Aorta (tissue), 5 donors: ENCODE data around the gene SPNS3. TPM values are rescaled to one million over a fixed set of nuclear protein-coding genes. Genes with fewer than 3 reads are reported as not detected.

Experiments
- ATAC-seq: fragments of 200-7000 bp; cut with Tn5 transposase; one replicate; pipeline ENCODE4 v1.9.1; 2022; ENCODE audit warnings: moderate library complexity; ENCODE audit not compliant: low FRiP score
- DNase-seq, 2 donors: peaks; one replicate each; pipeline ENCODE4 v3.0.0-alpha.2; 2020
- H3K27ac ChIP-seq, 2 donors: one replicate each; pipeline ENCODE4 v1.5.1; 2013; ENCODE audit warnings: low read length in 2 of 2, mild to moderate bottlenecking in 2 of 2, moderate library complexity in 2 of 2, control low read depth in 1 of 2, inconsistent platforms in 1 of 2, low read depth in 1 of 2
- H3K27me3 ChIP-seq, 2 donors: one replicate each; pipeline ENCODE4 v1.6.1; 2013; ENCODE audit warnings: control low read depth in 1 of 2, low read length in 1 of 2, mild to moderate bottlenecking in 1 of 2, moderate library complexity in 1 of 2; ENCODE audit not compliant: insufficient read depth in 2 of 2, control insufficient read depth in 1 of 2
- H3K36me3 ChIP-seq, 2 donors: one replicate each; pipeline ENCODE4 v1.6.1; 2013; ENCODE audit warnings: control low read depth in 1 of 2, low read length in 1 of 2, mild to moderate bottlenecking in 1 of 2; ENCODE audit not compliant: insufficient read depth in 2 of 2, control insufficient read depth in 1 of 2
- H3K4me1 ChIP-seq, 2 donors: one replicate each; pipeline ENCODE4 v1.6.1; 2013; ENCODE audit warnings: low read length in 2 of 2, control low read depth in 1 of 2, mild to moderate bottlenecking in 1 of 2, moderate library complexity in 1 of 2; ENCODE audit not compliant: insufficient read depth in 2 of 2, control insufficient read depth in 1 of 2
- H3K4me3 ChIP-seq, 2 donors: one replicate each; pipeline ENCODE4 v1.5.1; 2013; ENCODE audit warnings: low read length in 2 of 2, control low read depth in 1 of 2, mild to moderate bottlenecking in 1 of 2
- H3K9me3 ChIP-seq: one replicate; pipeline ENCODE4 v1.6.1; 2013; ENCODE audit warnings: mild to moderate bottlenecking, low read length; ENCODE audit not compliant: control insufficient read depth
- WGBS, 2 donors: extraction: QIAGEN DNeasy Blood & Tissue Kit; methylation state at CpG; one replicate each; pipeline ENCODE4 v1.1.7; 2013; 5-methylcytosine and 5-hydroxymethylcytosine counted together
- intact Hi-C, 2 donors: fragments of 100-400 bp; cut with DNase I; formaldehyde crosslinking; loops; one replicate each; pipeline versions ENCODE4 v1.14.2 to v1.15.0; 2022
- polyA plus RNA-seq, 2 donors: library from polyadenylated mRNA; stranded (reverse); fragments of 200-250 nt; gene quantifications; one replicate each; pipeline ENCODE4 v1.2.3, GENCODE V29; 2013
- total RNA-seq, 2 donors: library from RNA; stranded (reverse); fragmentation: NEBNext Ultra II Directional; extraction: Animal tissue kit (Norgen Biotek cat#: 25700); gene quantifications; one replicate each; pipeline ENCODE4 v1.2.1, GENCODE V29; 2021
- donor health status: healthy with polysubstance abuse.
- donor health status: Bipolar disorder and iron deficiency.
- donor health status: DM: no; HTN: no; CAD: no.
- donor health status: DM: no; HTN: no; CAD: no.
- donor health status: DM: yes; HTN: yes; CAD: no.

The SPNS3 gene
- total and polyA plus RNA-seq, 4 donors, result 0.19 to 1.2 (median 0.25) TPM; not detected in 1

- Histone ChIP-seq H3K4me1 (no peaks in the 10 kb centered on the region), H3K9me3 (no peaks in the 10 kb centered on the region), H3K36me3 (no peaks in the 10 kb centered on the region), H3K4me3 (no peak overlapping the region), H3K27me3 (no peaks in the 10 kb centered on the region), H3K27ac (no peak overlapping the region)
- intact Hi-C loops, result no loop called here
- DNase-seq (no peak), ATAC-seq (no peak)
- WGBS, 2 donors, result 60 to 66% methylated on average over 12 of the region's 12 CpGs
These were observed 35.8 kb downstream of the SPNS3 start for GRCh38 chr17:4469552-4469951.

GRCh38 chr17:4472286-4472685 lies 38.5 kb downstream of the SPNS3 start:
- no peak for DNase-seq
- Histone ChIP-seq H3K36me3 (no peaks in the 10 kb centered on the region), H3K4me1 (no peaks in the 10 kb centered on the region), H3K9me3 (no peaks in the 10 kb centered on the region), H3K27ac (no peak overlapping the region), H3K4me3 (no peak overlapping the region), H3K27me3 (no peaks in the 10 kb centered on the region)
- 92 to 94% methylated on average over 3 of the region's 3 CpGs for WGBS, 2 donors
- intact Hi-C loops, result no loop called here
- no peak for ATAC-seq

DNA sequence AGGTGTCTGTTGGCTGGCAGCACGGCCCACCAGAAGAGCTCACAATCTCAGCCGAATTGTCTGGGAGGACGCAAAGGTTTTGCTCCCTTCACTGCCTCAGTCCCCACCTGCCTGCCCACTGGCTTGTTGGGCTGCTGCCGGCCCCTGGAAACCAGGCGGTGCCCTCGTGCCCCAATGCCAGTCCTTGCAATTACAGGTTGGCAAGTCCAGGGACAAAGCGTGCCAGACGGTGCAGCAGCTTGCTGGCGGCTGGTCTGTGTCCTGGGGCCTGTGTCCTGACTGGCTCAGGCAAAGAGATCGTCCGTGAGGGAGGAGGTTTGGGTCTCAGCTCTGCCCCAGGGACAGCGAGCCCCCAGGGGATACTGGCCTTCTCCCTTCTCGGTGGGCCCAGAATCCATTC lies 40.4 kb downstream of the SPNS3 start:
- H3K36me3 ChIP-seq, result no peaks in the 10 kb centered on the region
- H3K27ac ChIP-seq, result no peak overlapping the region
- ATAC-seq (no peak), DNase-seq (no peak)
- H3K27me3 ChIP-seq, result no peaks in the 10 kb centered on the region
- WGBS, 2 donors, result 43 to 50% methylated on average over 13 of the region's 13 CpGs
- H3K9me3 ChIP-seq, result no peaks in the 10 kb centered on the region
- intact Hi-C loops, result no loop called here
- H3K4me3 ChIP-seq, result no peak overlapping the region
- no peaks in the 10 kb centered on the region for H3K4me1 ChIP-seq

- intact Hi-C loops, result no loop called here
- Histone ChIP-seq H3K9me3 (no peaks in the 10 kb centered on the region), H3K27me3 (no peaks in the 10 kb centered on the region), H3K4me1 (no peaks in the 10 kb centered on the region), H3K36me3 (no peaks in the 10 kb centered on the region), H3K4me3 (no peak overlapping the region), H3K27ac (no peak overlapping the region)
- ATAC-seq (no peak), DNase-seq (no peak)
- WGBS, 2 donors, result 82 to 84% methylated on average over 9 of the region's 9 CpGs
These were observed 41.3 kb downstream of the SPNS3 start for GRCh38 chr17:4475001-4475400.

- ATAC-seq, result no peak
- H3K36me3 ChIP-seq, result no peaks in the 10 kb centered on the region
- no peak overlapping the region for H3K4me3 ChIP-seq
- WGBS, 2 donors, result 86 to 88% methylated on average over 7 of the region's 7 CpGs
- H3K9me3 ChIP-seq, result no peaks in the 10 kb centered on the region
- H3K4me1 ChIP-seq, result no peaks in the 10 kb centered on the region
- H3K27ac ChIP-seq, result no peak overlapping the region
- intact Hi-C loops, result no loop called here
- H3K27me3 ChIP-seq, result no peaks in the 10 kb centered on the region
- no peak for DNase-seq
These were observed 41.7 kb downstream of the SPNS3 start for GRCh38 chr17:4475463-4475862.

DNA sequence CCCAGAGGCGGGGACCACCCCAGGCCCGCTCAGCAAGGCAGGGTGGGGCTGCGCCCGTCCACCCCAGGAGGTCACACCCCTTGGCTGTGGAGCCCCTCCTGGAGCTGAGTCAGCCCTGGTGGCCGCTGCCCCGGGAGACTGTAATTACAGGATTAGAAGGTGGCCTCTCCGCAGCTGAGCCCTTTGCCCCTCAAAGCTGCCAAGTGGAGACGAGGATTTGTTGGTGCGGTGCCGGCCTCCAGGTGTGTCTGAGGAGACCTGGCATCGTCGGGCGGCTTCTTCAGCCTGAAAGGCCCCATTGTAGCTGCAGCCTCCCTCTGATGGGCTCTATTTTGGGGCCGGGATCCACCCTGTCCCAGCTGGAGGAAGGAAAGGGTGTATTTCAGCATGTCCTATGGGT lies 42.3 kb downstream of the SPNS3 start:
- no peaks in the 10 kb centered on the region for H3K36me3 ChIP-seq
- H3K4me3 ChIP-seq, result no peak overlapping the region
- H3K27ac ChIP-seq, result no peak overlapping the region
- no peak for ATAC-seq
- intact Hi-C loops, result no loop called here
- H3K4me1 ChIP-seq, result no peaks in the 10 kb centered on the region
- DNase-seq, result no peak
- H3K9me3 ChIP-seq, result no peaks in the 10 kb centered on the region
- WGBS, 2 donors, result 91 to 93% methylated on average over 14 of the region's 14 CpGs
- no peaks in the 10 kb centered on the region for H3K27me3 ChIP-seq

DNA sequence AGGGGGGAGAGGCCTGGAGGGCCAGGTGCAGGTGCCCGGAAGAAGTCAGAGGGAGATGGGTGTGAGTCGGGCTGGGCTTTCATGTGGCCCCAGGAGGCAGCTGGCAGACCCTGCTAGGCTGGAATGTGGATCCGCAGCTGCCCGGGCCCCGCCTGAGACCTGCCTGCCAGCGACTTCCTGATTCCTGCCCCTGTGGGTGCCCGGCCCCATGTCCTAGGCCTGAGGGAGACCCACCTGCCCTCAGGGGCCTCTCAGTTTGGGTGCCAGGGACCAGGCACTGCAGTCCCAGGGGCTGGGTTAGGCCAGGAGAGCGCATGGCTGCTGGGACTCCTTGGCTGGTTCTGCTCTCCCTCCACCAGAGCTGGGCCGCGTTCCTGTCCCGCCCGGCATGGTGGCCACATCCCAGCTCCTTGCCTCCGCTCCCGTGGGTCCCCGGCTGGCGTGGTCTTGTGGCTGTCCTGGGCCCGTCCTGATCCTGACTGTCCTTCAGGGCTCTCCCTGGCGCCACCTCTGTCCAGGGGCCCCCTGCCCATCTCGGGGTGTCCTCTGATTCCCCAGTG lies 42.9 kb downstream of the SPNS3 start:
- no peaks in the 10 kb centered on the region for H3K4me1 ChIP-seq
- ATAC-seq (no peak), DNase-seq (no peak)
- H3K4me3 ChIP-seq, result no peak overlapping the region
- no peaks in the 10 kb centered on the region for H3K36me3 ChIP-seq
- H3K9me3 ChIP-seq, result no peaks in the 10 kb centered on the region
- no peak overlapping the region for H3K27ac ChIP-seq
- WGBS, 2 donors, result 89 to 91% methylated on average over 19 of the region's 19 CpGs
- H3K27me3 ChIP-seq, result no peaks in the 10 kb centered on the region
- intact Hi-C loops, result no loop called here

DNA sequence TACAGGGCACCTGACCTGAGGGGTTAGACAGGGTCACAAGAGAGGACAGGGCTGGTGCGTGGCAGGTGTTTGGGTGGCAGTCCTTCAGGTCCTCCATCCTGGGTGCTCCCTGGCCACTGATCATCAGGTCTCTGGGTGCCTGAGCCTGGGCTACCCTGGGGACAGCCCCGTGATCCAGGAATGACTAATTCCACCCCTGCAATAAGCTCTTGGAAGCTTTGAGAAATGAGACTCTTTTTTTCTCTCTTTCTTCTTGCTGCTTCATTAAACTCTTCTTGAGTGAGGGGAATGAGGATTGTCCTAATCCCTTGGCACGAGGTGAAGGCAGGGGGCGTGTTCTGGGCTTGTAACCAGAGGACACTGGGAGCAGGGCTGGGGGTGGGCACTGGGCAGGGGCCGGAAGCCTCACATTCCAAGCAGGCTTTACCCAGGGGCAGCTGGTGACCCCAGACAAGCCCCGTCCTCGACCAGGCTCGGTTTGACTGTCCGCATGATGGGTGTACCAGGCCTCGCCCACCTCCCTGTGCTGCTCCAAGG lies 43.6 kb downstream of the SPNS3 start:
- Histone ChIP-seq H3K36me3 (no peaks in the 10 kb centered on the region), H3K27ac (no peak overlapping the region), H3K4me1 (no peaks in the 10 kb centered on the region), H3K9me3 (no peaks in the 10 kb centered on the region), H3K27me3 (no peaks in the 10 kb centered on the region), H3K4me3 (no peak overlapping the region)
- DNase-seq (no peak), ATAC-seq (no peak)
- intact Hi-C loops, result no loop called here
- 76 to 78% methylated on average over 10 of the region's 10 CpGs for WGBS, 2 donors

GRCh38 chr17:4478318-4478830 lies 44.6 kb downstream of the SPNS3 start:
- intact Hi-C loops, result no loop called here
- DNase-seq (no peak), ATAC-seq (no peak)
- no peaks in the 10 kb centered on the region for H3K4me1 ChIP-seq
- H3K4me3 ChIP-seq, result no peak overlapping the region
- H3K27me3 ChIP-seq, result no peaks in the 10 kb centered on the region
- H3K36me3 ChIP-seq, result no peaks in the 10 kb centered on the region
- H3K27ac ChIP-seq, result no peak overlapping the region
- H3K9me3 ChIP-seq, result no peaks in the 10 kb centered on the region
- WGBS, 2 donors, result 94 to 98% methylated on average over 11 of the region's 11 CpGs
